GM19193 (cell line): Measurements from ENCODE around the gene LHFPL6.

ENCODE experiments used
- POLR2A ChIP-seq: IDR thresholded peaks from 4 replicates; pipeline ENCODE4 v1.6.1; 2011; ENCODE audit not compliant: insufficient read depth, insufficient read length; ENCODE audit errors: extremely low read depth

The LHFPL6 gene

GRCh38 chr13:39385621-39386231 is 217.3 kb downstream of the LHFPL6 start:
- no peak for TF ChIP-seq POLR2A

- TF ChIP-seq POLR2A: no peak
Observed at GRCh38 chr13:39385154-39385553, 217.8 kb downstream of the LHFPL6 start.

- TF ChIP-seq POLR2A: no peak
Observed at GRCh38 chr13:39381456-39381855, 221.5 kb downstream of the LHFPL6 start.

GRCh38 chr13:39379667-39380655 is 223.0 kb downstream of the LHFPL6 start:
- TF ChIP-seq POLR2A: no peak

- no peak for TF ChIP-seq POLR2A
Observed at GRCh38 chr13:39379118-39379517, 223.9 kb downstream of the LHFPL6 start.

- no peak for TF ChIP-seq POLR2A
Observed at GRCh38 chr13:39378306-39378705, 224.7 kb downstream of the LHFPL6 start.

- TF ChIP-seq POLR2A: no peak
Observed at GRCh38 chr13:39377699-39378098, 225.3 kb downstream of the LHFPL6 start.

GRCh38 chr13:39376076-39376475 is 226.9 kb downstream of the LHFPL6 start:
- TF ChIP-seq POLR2A: no peak

- TF ChIP-seq POLR2A: no peak
Observed at GRCh38 chr13:39375601-39376000, 227.4 kb downstream of the LHFPL6 start.

GRCh38 chr13:39374741-39375189 is 228.2 kb downstream of the LHFPL6 start:
- no peak for TF ChIP-seq POLR2A

- TF ChIP-seq POLR2A: no peak
Observed at GRCh38 chr13:39373145-39373544, 229.8 kb downstream of the LHFPL6 start.

- no peak for TF ChIP-seq POLR2A
Observed at GRCh38 chr13:39371706-39372105, 231.3 kb downstream of the LHFPL6 start.

GRCh38 chr13:39370554-39370953 is 232.4 kb downstream of the LHFPL6 start:
- TF ChIP-seq POLR2A: no peak

GRCh38 chr13:39370048-39370447 is 232.9 kb downstream of the LHFPL6 start:
- no peak for TF ChIP-seq POLR2A

GRCh38 chr13:39369161-39369890 is 233.7 kb downstream of the LHFPL6 start:
- TF ChIP-seq POLR2A: no peak
